H9 (cell line): ENCODE measurements around the gene GALR2. TPM values are rescaled to one million over a fixed set of nuclear protein-coding genes. Genes with fewer than 3 reads are reported as not detected.

Experiments
- DNase-seq: peaks from one replicate; pipeline ENCODE4 v3.0.0-alpha.2; 2017
- H2AFZ ChIP-seq: one replicate; pipeline ENCODE4 v1.6.1; 2013; ENCODE audit warnings: mild to moderate bottlenecking, low read length, control low read depth, moderate library complexity
- H2AK5ac ChIP-seq: 2 replicates; pipeline ENCODE4 v1.6.1; 2013; ENCODE audit warnings: low read length, control low read depth, mixed read lengths; ENCODE audit not compliant: insufficient read length
- H2BK120ac ChIP-seq: one replicate; pipeline ENCODE4 v1.6.1; 2013; ENCODE audit warnings: low read depth, mild to moderate bottlenecking, low read length, control low read depth, inconsistent platforms; ENCODE audit not compliant: poor library complexity, severe bottlenecking
- H2BK12ac ChIP-seq: 2 replicates; pipeline ENCODE4 v1.6.1; 2013; ENCODE audit warnings: low read length, control low read depth, mixed read lengths, low read depth; ENCODE audit not compliant: insufficient read length
- H2BK15ac ChIP-seq: 2 replicates; pipeline ENCODE4 v1.6.1; 2013; ENCODE audit warnings: low read depth, low read length, control low read depth
- H2BK20ac ChIP-seq: one replicate; pipeline ENCODE4 v1.6.1; 2013; ENCODE audit warnings: low read depth, mild to moderate bottlenecking, low read length, control low read depth, inconsistent platforms; ENCODE audit not compliant: poor library complexity, severe bottlenecking
- H2BK5ac ChIP-seq: 2 replicates; pipeline ENCODE4 v1.6.1; 2013; ENCODE audit warnings: low read length, control low read depth, mixed read lengths; ENCODE audit not compliant: insufficient read length
- H3K14ac ChIP-seq: 2 replicates; pipeline ENCODE4 v1.6.1; 2013; ENCODE audit warnings: low read length, control low read depth; ENCODE audit not compliant: insufficient read depth
- H3K18ac ChIP-seq: 2 replicates; pipeline ENCODE4 v1.6.1; 2013; ENCODE audit warnings: low read depth, mild to moderate bottlenecking, mixed read lengths, low read length, control low read depth; ENCODE audit not compliant: insufficient read length
- H3K23ac ChIP-seq: 2 replicates; pipeline ENCODE4 v1.6.1; 2013; ENCODE audit warnings: low read length, control low read depth, mixed read lengths, low read depth; ENCODE audit not compliant: insufficient read length
- H3K23me2 ChIP-seq: 2 replicates; pipeline ENCODE4 v1.6.1; 2013; ENCODE audit warnings: low read depth, mild to moderate bottlenecking, mixed read lengths, low read length, control low read depth; ENCODE audit not compliant: insufficient read length, poor library complexity, severe bottlenecking
- H3K27ac ChIP-seq: 2 replicates; pipeline ENCODE4 v1.5.1; 2013; ENCODE audit warnings: low read length, control low read depth, mixed read lengths, low read depth; ENCODE audit not compliant: insufficient read length
- H3K27me3 ChIP-seq: 2 replicates; pipeline ENCODE4 v1.6.1; 2013; ENCODE audit warnings: low read length, control low read depth, inconsistent platforms; ENCODE audit not compliant: insufficient read depth
- H3K4ac ChIP-seq: 2 replicates; pipeline ENCODE4 v1.6.1; 2013; ENCODE audit warnings: low read depth, mild to moderate bottlenecking, control low read depth, inconsistent platforms, low read length, moderate library complexity
- H3K4me1 ChIP-seq: 2 replicates; pipeline ENCODE4 v1.6.1; 2013; ENCODE audit warnings: low read length, control low read depth, inconsistent platforms; ENCODE audit not compliant: insufficient read depth
- H3K4me2 ChIP-seq: 2 replicates; pipeline ENCODE4 v1.6.1; 2013; ENCODE audit warnings: low read length, control low read depth, mixed read lengths; ENCODE audit not compliant: insufficient read length, insufficient read depth
- H3K56ac ChIP-seq: 2 replicates; pipeline ENCODE4 v1.6.1; 2013; ENCODE audit warnings: low read depth, mild to moderate bottlenecking, mixed read lengths, low read length, control low read depth; ENCODE audit not compliant: insufficient read length
- H3K79me1 ChIP-seq: 2 replicates; pipeline ENCODE4 v1.6.1; 2013; ENCODE audit warnings: low read depth, mild to moderate bottlenecking, moderate library complexity, low read length, control low read depth, inconsistent platforms; ENCODE audit not compliant: insufficient read depth, poor library complexity, severe bottlenecking
- H3K79me2 ChIP-seq: 2 replicates; pipeline ENCODE4 v1.6.1; 2013; ENCODE audit warnings: low read length, control low read depth, inconsistent platforms; ENCODE audit not compliant: insufficient read depth
- H3K9ac ChIP-seq: 2 replicates; pipeline ENCODE4 v1.6.1; 2013; ENCODE audit warnings: low read length, control low read depth, mixed read lengths; ENCODE audit not compliant: insufficient read length; ENCODE audit errors: extremely low read depth
- H3K9me3 ChIP-seq: one replicate; pipeline ENCODE4 v1.6.1; 2013; ENCODE audit warnings: low read depth, low read length, inconsistent platforms; ENCODE audit not compliant: control insufficient read depth
- H3T11ph ChIP-seq: one replicate; pipeline ENCODE4 v1.6.1; 2013; ENCODE audit warnings: mild to moderate bottlenecking, low read length, control low read depth, inconsistent platforms
- H4K20me1 ChIP-seq: one replicate; pipeline ENCODE4 v1.6.1; 2013; ENCODE audit not compliant: control insufficient read depth, insufficient read length, insufficient read depth
- H4K5ac ChIP-seq: 2 replicates; pipeline ENCODE4 v1.6.1; 2013; ENCODE audit warnings: low read depth, mild to moderate bottlenecking, mixed read lengths, low read length, control low read depth; ENCODE audit not compliant: insufficient read length
- H4K8ac ChIP-seq: replicated peaks from 2 replicates; pipeline ENCODE4 v1.6.1; 2013; ENCODE audit warnings: low read length, control low read depth, mixed read lengths, low read depth; ENCODE audit not compliant: insufficient read length
- H4K91ac ChIP-seq: 2 replicates; pipeline ENCODE4 v1.6.1; 2013; ENCODE audit warnings: low read depth, mild to moderate bottlenecking, moderate library complexity, mixed read lengths, low read length, control low read depth; ENCODE audit not compliant: insufficient read length
- H3K27ac Mint-ChIP-seq, 3 experiments: 2 replicates in 2 of 3; 3 replicates in 1 of 3; pipeline ENCODE4 v1.8.0; 2020 to 2021; ENCODE audit warnings: mixed read lengths in 3 of 3, mild to moderate bottlenecking in 1 of 3, moderate library complexity in 1 of 3
- H3K27me3 Mint-ChIP-seq: 2 replicates; pipeline ENCODE4 v1.8.0; 2021; ENCODE audit warnings: low read depth, mild to moderate bottlenecking, moderate library complexity, mixed read lengths
- H3K36me3 Mint-ChIP-seq, 3 experiments: 2 replicates in 2 of 3; 3 replicates in 1 of 3; pipeline ENCODE4 v1.8.0; 2020 to 2021; ENCODE audit warnings: low read depth in 3 of 3, mixed read lengths in 3 of 3; ENCODE audit not compliant: insufficient read depth in 1 of 3
- H3K4me1 Mint-ChIP-seq, 2 experiments: 2 replicates each; pipeline ENCODE4 v1.8.0; 2020; ENCODE audit warnings: mixed read lengths in 2 of 2
- H3K4me3 Mint-ChIP-seq, 2 experiments: 2 replicates in 1 of 2; 3 replicates in 1 of 2; pipeline ENCODE4 v1.8.0; 2020 to 2021; ENCODE audit warnings: mild to moderate bottlenecking in 2 of 2, mixed read lengths in 2 of 2, moderate library complexity in 1 of 2
- H3K9me3 Mint-ChIP-seq, 2 experiments: 2 replicates in 1 of 2; 3 replicates in 1 of 2; pipeline ENCODE4 v1.8.0; 2020; ENCODE audit warnings: mild to moderate bottlenecking in 2 of 2, mixed read lengths in 2 of 2, moderate library complexity in 1 of 2
- WGBS: extraction: QIAGEN DNeasy Blood & Tissue Kit; methylation state at CpG from one replicate; pipeline ENCODE4 v1.1.7; 2013; ENCODE audit warnings: missing lambda C conversion rate, low lambda C conversion rate, mixed read lengths; ENCODE audit not compliant: insufficient read length; ENCODE audit errors: extremely low coverage; 5-methylcytosine and 5-hydroxymethylcytosine counted together
- total RNA-seq: library from RNA; stranded (reverse); gene quantifications from 2 replicates; pipeline ENCODE4 v1.2.1, GENCODE V29; 2021
- TF ChIP-seq, protein P1 (sequence below): fragments of 200-600 bp; sonication (generic); conservative IDR thresholded peaks from 3 replicates; pipeline ENCODE4 v1.8.0; 2021; ENCODE audit warnings: antibody characterized with exemption, mild to moderate bottlenecking

GALR2 gene
- total RNA-seq, 1 experiment from 2014 or later: 0.81 TPM

DNA sequence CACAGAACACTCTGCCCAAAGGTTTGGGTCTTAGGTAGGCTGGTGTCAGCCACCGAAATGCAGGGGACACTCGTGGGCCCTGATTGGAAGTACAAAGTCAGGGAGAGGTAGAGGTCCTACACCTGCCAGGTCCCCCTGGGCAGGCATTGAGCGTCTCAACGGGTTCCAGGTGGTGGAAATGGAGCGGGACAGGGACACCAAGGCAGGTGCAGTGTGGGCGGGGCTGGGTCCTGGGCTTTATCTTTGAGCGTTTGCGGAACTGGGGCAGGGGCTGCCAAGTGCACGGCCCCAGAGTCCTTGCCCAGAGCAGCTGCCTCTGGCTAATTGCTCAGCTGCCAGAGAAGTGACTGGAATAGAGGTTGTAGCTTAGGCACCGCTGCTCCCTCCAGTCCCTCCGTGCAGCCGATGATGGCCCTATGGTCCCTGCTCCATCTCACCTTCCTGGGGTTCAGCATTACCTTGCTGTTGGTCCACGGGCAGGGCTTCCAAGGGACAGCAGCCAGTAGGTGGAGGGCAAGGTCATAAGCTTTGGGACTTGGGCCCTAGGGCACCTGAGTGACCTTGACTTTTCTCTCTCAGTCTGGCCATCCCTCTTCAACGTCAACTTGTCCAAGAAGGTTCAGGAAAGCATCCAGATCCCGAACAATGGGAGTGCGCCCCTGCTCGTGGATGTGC lies 4.4 kb downstream of the GALR2 start, which contains the start of gene ZACN:
Gene ZACN (plus strand): TSS at position 323 of the 675 bp plus-strand sequence. CDS start 83 bp downstream, at position 406.
- Histone ChIP-seq H3T11ph (no peak within 1 kb of the TSS), H2BK12ac (no peak within 1 kb of the TSS), H2AK5ac (no peak within 1 kb of the TSS), H3K14ac (peak within 1 kb of the TSS; percentile 37; the same call in 1 of the 2 replicates), H3K4ac (no peak within 1 kb of the TSS), H3K27me3 (peaks cover 52% of the 10 kb centered on the region), H3K56ac (no peak within 1 kb of the TSS), H3K23me2 (peaks cover 23% of the 10 kb centered on the region), H2AFZ (no peak within 1 kb of the TSS), H2BK20ac (no peak within 1 kb of the TSS), H3K9me3 (no peaks in the 10 kb centered on the region), H2BK15ac (no peak within 1 kb of the TSS), H4K8ac (no peak within 1 kb of the TSS), H3K4me1 (peaks cover 8% of the 10 kb centered on the region; the same call in 1 of the 2 replicates), H3K27ac (no peak within 1 kb of the TSS), H3K18ac (no peak within 1 kb of the TSS), H3K79me2 (no peaks in the 10 kb centered on the region), H3K9ac (no peak within 1 kb of the TSS), H4K5ac (no peak within 1 kb of the TSS), H3K23ac (no peak within 1 kb of the TSS), H3K79me1 (no peaks in the 10 kb centered on the region), H2BK5ac (no peak within 1 kb of the TSS), H2BK120ac (no peak within 1 kb of the TSS), H4K20me1 (peaks cover 3% of the 10 kb centered on the region), H4K91ac (no peak within 1 kb of the TSS), H3K4me2 (peak within 1 kb of the TSS; percentile 56)
- peaks cover 64% of the 10 kb centered on the region for H3K27me3 Mint-ChIP-seq
- peaks cover 47 to 58% of the 10 kb centered on the region in 2 experiments for H3K4me1 Mint-ChIP-seq
- H3K27ac Mint-ChIP-seq: no peak within 1 kb of the TSS
- peaks cover 0 to 18% (median 5%) of the 10 kb centered on the region in 3 experiments; a peak in 5 of 7 replicates for H3K36me3 Mint-ChIP-seq
- TF ChIP-seq, protein P1, sequence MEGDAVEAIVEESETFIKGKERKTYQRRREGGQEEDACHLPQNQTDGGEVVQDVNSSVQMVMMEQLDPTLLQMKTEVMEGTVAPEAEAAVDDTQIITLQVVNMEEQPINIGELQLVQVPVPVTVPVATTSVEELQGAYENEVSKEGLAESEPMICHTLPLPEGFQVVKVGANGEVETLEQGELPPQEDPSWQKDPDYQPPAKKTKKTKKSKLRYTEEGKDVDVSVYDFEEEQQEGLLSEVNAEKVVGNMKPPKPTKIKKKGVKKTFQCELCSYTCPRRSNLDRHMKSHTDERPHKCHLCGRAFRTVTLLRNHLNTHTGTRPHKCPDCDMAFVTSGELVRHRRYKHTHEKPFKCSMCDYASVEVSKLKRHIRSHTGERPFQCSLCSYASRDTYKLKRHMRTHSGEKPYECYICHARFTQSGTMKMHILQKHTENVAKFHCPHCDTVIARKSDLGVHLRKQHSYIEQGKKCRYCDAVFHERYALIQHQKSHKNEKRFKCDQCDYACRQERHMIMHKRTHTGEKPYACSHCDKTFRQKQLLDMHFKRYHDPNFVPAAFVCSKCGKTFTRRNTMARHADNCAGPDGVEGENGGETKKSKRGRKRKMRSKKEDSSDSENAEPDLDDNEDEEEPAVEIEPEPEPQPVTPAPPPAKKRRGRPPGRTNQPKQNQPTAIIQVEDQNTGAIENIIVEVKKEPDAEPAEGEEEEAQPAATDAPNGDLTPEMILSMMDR: no peak
- peak; percentile 33 for DNase-seq
- H3K9me3 Mint-ChIP-seq: no peaks in the 10 kb centered on the region; a peak in 2 of 5 replicates
- peak within 1 kb of the TSS; percentile 41 to 54 for H3K4me3 Mint-ChIP-seq
- no CpG with 5 or more reads among the region's 17 CpGs for WGBS
